Stimulated activated CD4-positive, alpha-beta T cell treated with anti-CD3 and anti-CD28 coated beads, Interleukin-2, amount 100 ng/mL, for 48 hours (primary cell): ENCODE data around the gene PLPPR2.
"Not testable (repeated sequence)": the region's sequence is repeated elsewhere in the genome, so short reads cannot be mapped to it uniquely, and the experiment has no call there.

Experiments used
- DNase-seq, 2 donors: peaks; one replicate each; pipeline ENCODE4 v3.0.0-alpha.2; 2020

Gene PLPPR2

GRCh38 chr19:11373885-11374432 lies 18.7 kb downstream of the PLPPR2 start:
- DNase-seq: no peak

- peak; percentile 93 to 94 for DNase-seq
Measured at GRCh38 chr19:11374433-11375142, 19.4 kb downstream of the PLPPR2 start, which contains the start of gene SWSAP1. Gene SWSAP1 (plus strand): TSS chr19:11374666. CDS start chr19:11374681, 15 bp downstream.

- DNase-seq: peak in 1 of 2 donors; percentile 58
Measured at GRCh38 chr19:11375143-11375948, 20.1 kb downstream of the PLPPR2 start.

- DNase-seq: no peak
Measured at GRCh38 chr19:11377237-11377636, 22.0 kb downstream of the PLPPR2 start.

- no peak for DNase-seq
Measured at GRCh38 chr19:11377756-11378155, 22.5 kb downstream of the PLPPR2 start.

GRCh38 chr19:11378319-11379189 lies 23.3 kb downstream of the PLPPR2 start:
- no peak for DNase-seq

GRCh38 chr19:11379269-11379845 lies 24.1 kb downstream of the PLPPR2 start:
- DNase-seq: not testable (repeated sequence)

GRCh38 chr19:11379857-11380350 lies 24.7 kb downstream of the PLPPR2 start:
- no peak for DNase-seq

GRCh38 chr19:11380653-11381537 lies 25.7 kb downstream of the PLPPR2 start:
- DNase-seq: peak; percentile 90 to 94

- DNase-seq: peak; percentile 39 to 54
Measured at GRCh38 chr19:11382898-11383705, 27.9 kb downstream of the PLPPR2 start.

- DNase-seq: no peak
Measured at GRCh38 chr19:11383706-11384048, 28.4 kb downstream of the PLPPR2 start.

GRCh38 chr19:11384778-11385129 lies 29.5 kb downstream of the PLPPR2 start:
- no peak for DNase-seq

GRCh38 chr19:11387162-11388034 lies 32.2 kb downstream of the PLPPR2 start:
- no peak for DNase-seq

GRCh38 chr19:11390359-11390758 lies 35.1 kb downstream of the PLPPR2 start:
- no peak for DNase-seq

- DNase-seq: no peak
Measured at GRCh38 chr19:11390933-11391680, 35.9 kb downstream of the PLPPR2 start.

- DNase-seq: no peak
Measured at GRCh38 chr19:11397089-11397610, 41.9 kb downstream of the PLPPR2 start.

- no peak for DNase-seq
Measured at GRCh38 chr19:11399667-11400066, 44.4 kb downstream of the PLPPR2 start.

- no peak for DNase-seq
Measured at GRCh38 chr19:11400798-11401197, 45.6 kb downstream of the PLPPR2 start.
